IgD-negative memory B cell (primary cell): ENCODE measurements around the gene HIBCH. TPM values are rescaled to one million over a fixed set of nuclear protein-coding genes. Genes with fewer than 3 reads are reported as not detected.
A peak's percentile ranks its signal among the peaks of the same experiment; 100 is the strongest.
"Not testable (repeated sequence)": the region's sequence is repeated elsewhere in the genome, so short reads cannot be mapped to it uniquely, and the experiment has no call there.

Source experiments
- H3K27ac Mint-ChIP-seq, 3 donors: one replicate each; pipeline ENCODE4 v1.8.0; 2020 to 2022; ENCODE audit warnings: mild to moderate bottlenecking in 3 of 3, mixed read lengths in 3 of 3, moderate library complexity in 1 of 3
- H3K27me3 Mint-ChIP-seq: one replicate; pipeline ENCODE4 v1.8.0; 2021; ENCODE audit warnings: mixed read lengths
- H3K36me3 Mint-ChIP-seq: one replicate; pipeline ENCODE4 v1.8.0; 2020; ENCODE audit warnings: mild to moderate bottlenecking, mixed read lengths
- H3K4me1 Mint-ChIP-seq, 3 donors: one replicate each; pipeline ENCODE4 v1.8.0; 2020 to 2022; ENCODE audit warnings: mixed read lengths in 3 of 3, mild to moderate bottlenecking in 1 of 3
- H3K4me3 Mint-ChIP-seq, 4 donors: one replicate each; pipeline ENCODE4 v1.8.0; 2020 to 2022; ENCODE audit warnings: mild to moderate bottlenecking in 4 of 4, mixed read lengths in 4 of 4, moderate library complexity in 3 of 4
- H3K9me3 Mint-ChIP-seq, 3 donors: one replicate each; pipeline ENCODE4 v1.8.0; 2020 to 2021; ENCODE audit warnings: mixed read lengths in 3 of 3, mild to moderate bottlenecking in 1 of 3
- polyA plus RNA-seq: library from polyadenylated mRNA; unstranded; fragments of 300-500 nt; fragmentation: Illumina TruSeq; gene quantifications from one replicate; pipeline ENCODE4 v1.2.3, GENCODE V29; 2021

The HIBCH gene
- polyA plus RNA-seq, 1 donor from 2014 or later = 22.5 TPM

- H3K27me3 Mint-ChIP-seq = no peaks in the 10 kb centered on the region
- no peak overlapping the region for H3K27ac Mint-ChIP-seq
- H3K9me3 Mint-ChIP-seq = no peaks in the 10 kb centered on the region
- no peaks in the 10 kb centered on the region for H3K36me3 Mint-ChIP-seq
- no peak overlapping the region for H3K4me3 Mint-ChIP-seq
- no peaks in the 10 kb centered on the region for H3K4me1 Mint-ChIP-seq
Measured at GRCh38 chr2:190333928-190334327, 14.3 kb upstream of the HIBCH start.

- Mint-ChIP-seq H3K9me3 (no peaks in the 10 kb centered on the region), H3K27ac (no peak overlapping the region), H3K4me3 (no peak overlapping the region), H3K4me1 (no peaks in the 10 kb centered on the region), H3K27me3 (no peaks in the 10 kb centered on the region), H3K36me3 (no peaks in the 10 kb centered on the region)
Measured at GRCh38 chr2:190333395-190333794, 13.8 kb upstream of the HIBCH start.

- no peaks in the 10 kb centered on the region for H3K9me3 Mint-ChIP-seq
Measured at GRCh38 chr2:190328573-190329147, 9.0 kb upstream of the HIBCH start.

GRCh38 chr2:190327867-190328572 is 8.4 kb upstream of the HIBCH start:
- Mint-ChIP-seq H3K4me1 (no peaks in the 10 kb centered on the region), H3K9me3 (no peaks in the 10 kb centered on the region), H3K27ac (no peak overlapping the region), H3K4me3 (no peak overlapping the region), H3K36me3 (no peaks in the 10 kb centered on the region), H3K27me3 (peaks cover 6% of the 10 kb centered on the region)

More at GRCh38 chr2:190328573-190329147, 9.0 kb upstream of the HIBCH start:
- peaks cover 6% of the 10 kb centered on the region for H3K27me3 Mint-ChIP-seq
- no peaks in the 10 kb centered on the region for H3K4me1 Mint-ChIP-seq
- H3K36me3 Mint-ChIP-seq = no peaks in the 10 kb centered on the region
- no peak overlapping the region for H3K4me3 Mint-ChIP-seq
- H3K27ac Mint-ChIP-seq = no peak overlapping the region

- Mint-ChIP-seq H3K27me3 (peaks cover 6% of the 10 kb centered on the region), H3K4me1 (peaks cover 1 to 4% (median 4%) of the 10 kb centered on the region in 3 donors), H3K9me3 (no peaks in the 10 kb centered on the region), H3K4me3 (no peak overlapping the region), H3K27ac (no peak overlapping the region), H3K36me3 (no peaks in the 10 kb centered on the region)
Measured at GRCh38 chr2:190325588-190325987, 6.0 kb upstream of the HIBCH start.

- Mint-ChIP-seq H3K27me3 (peaks cover 6% of the 10 kb centered on the region), H3K27ac (no peak overlapping the region), H3K9me3 (no peaks in the 10 kb centered on the region), H3K4me1 (peaks cover 14 to 17% (median 17%) of the 10 kb centered on the region in 3 donors), H3K36me3 (no peaks in the 10 kb centered on the region), H3K4me3 (no peak overlapping the region)
Measured at GRCh38 chr2:190323406-190323805, 3.8 kb upstream of the HIBCH start.

GRCh38 chr2:190320696-190321095 is 1.1 kb upstream of the HIBCH start:
- H3K4me1 Mint-ChIP-seq = peaks cover 29 to 33% (median 30%) of the 10 kb centered on the region in 3 donors

GRCh38 chr2:190318931-190319554 is 583 bp downstream of the HIBCH start:
- Mint-ChIP-seq H3K27ac (peak overlapping the region; percentile 36 to 99 (median 97)), H3K4me1 (peaks cover 34 to 42% (median 34%) of the 10 kb centered on the region in 3 donors), H3K36me3 (peaks cover 2% of the 10 kb centered on the region), H3K27me3 (no peaks in the 10 kb centered on the region), H3K9me3 (no peaks in the 10 kb centered on the region), H3K4me3 (peak overlapping the region; percentile 93 to 100 (median 98))

More at GRCh38 chr2:190320696-190321095, 1.1 kb upstream of the HIBCH start:
- Mint-ChIP-seq H3K27ac (peak overlapping the region; percentile 36 to 99 (median 82)), H3K4me3 (peak overlapping the region in 3 of 4 donors; percentile 93 to 100 (median 98)), H3K9me3 (no peaks in the 10 kb centered on the region), H3K27me3 (no peaks in the 10 kb centered on the region), H3K36me3 (peaks cover 2% of the 10 kb centered on the region)

- Mint-ChIP-seq H3K36me3 (peaks cover 2% of the 10 kb centered on the region), H3K9me3 (no peaks in the 10 kb centered on the region), H3K4me1 (peaks cover 34 to 42% (median 34%) of the 10 kb centered on the region in 3 donors), H3K27me3 (no peaks in the 10 kb centered on the region), H3K4me3 (peak overlapping the region; percentile 93 to 100 (median 98)), H3K27ac (peak overlapping the region; percentile 36 to 99 (median 73))
Measured at GRCh38 chr2:190318514-190318913, 1.1 kb downstream of the HIBCH start.

- no peaks in the 10 kb centered on the region for H3K9me3 Mint-ChIP-seq
- H3K27ac Mint-ChIP-seq = peak overlapping the region in 1 of 3 donors; percentile 5
- H3K36me3 Mint-ChIP-seq = peaks cover 7% of the 10 kb centered on the region
- no peaks in the 10 kb centered on the region for H3K27me3 Mint-ChIP-seq
- peaks cover 27 to 36% (median 29%) of the 10 kb centered on the region in 3 donors for H3K4me1 Mint-ChIP-seq
- H3K4me3 Mint-ChIP-seq = peak overlapping the region in 1 of 4 donors; percentile 1
Measured at GRCh38 chr2:190315273-190315672, 4.4 kb downstream of the HIBCH start.

- no peak overlapping the region for H3K4me3 Mint-ChIP-seq
- H3K9me3 Mint-ChIP-seq = no peaks in the 10 kb centered on the region
- H3K4me1 Mint-ChIP-seq = peaks cover 21 to 30% (median 22%) of the 10 kb centered on the region in 3 donors
- no peak overlapping the region for H3K27ac Mint-ChIP-seq
- no peaks in the 10 kb centered on the region for H3K27me3 Mint-ChIP-seq
- peaks cover 12% of the 10 kb centered on the region for H3K36me3 Mint-ChIP-seq
Measured at GRCh38 chr2:190313880-190314279, 5.7 kb downstream of the HIBCH start.

- not testable (repeated sequence) for H3K27ac Mint-ChIP-seq, H3K9me3 Mint-ChIP-seq, H3K4me3 Mint-ChIP-seq, H3K27me3 Mint-ChIP-seq
- peaks cover 15% of the 10 kb centered on the region for H3K36me3 Mint-ChIP-seq
- peaks cover 16 to 24% (median 19%) of the 10 kb centered on the region in 3 donors for H3K4me1 Mint-ChIP-seq
Measured at GRCh38 chr2:190312635-190313025, 7.0 kb downstream of the HIBCH start.

- peak overlapping the region in 1 of 4 donors; percentile 32 for H3K4me3 Mint-ChIP-seq
- peaks cover 14% of the 10 kb centered on the region for H3K36me3 Mint-ChIP-seq
- H3K9me3 Mint-ChIP-seq = no peaks in the 10 kb centered on the region
- peaks cover 11 to 18% (median 14%) of the 10 kb centered on the region in 3 donors for H3K4me1 Mint-ChIP-seq
- no peaks in the 10 kb centered on the region for H3K27me3 Mint-ChIP-seq
- H3K27ac Mint-ChIP-seq = no peak overlapping the region
Measured at GRCh38 chr2:190311893-190312634, 7.6 kb downstream of the HIBCH start.

GRCh38 chr2:190308031-190308430 is 11.6 kb downstream of the HIBCH start:
- H3K4me1 Mint-ChIP-seq = peaks cover 0 to 9% (median 2%) of the 10 kb centered on the region in 3 donors
- no peak overlapping the region for H3K4me3 Mint-ChIP-seq
- H3K27me3 Mint-ChIP-seq = no peaks in the 10 kb centered on the region
- H3K27ac Mint-ChIP-seq = no peak overlapping the region
- H3K9me3 Mint-ChIP-seq = no peaks in the 10 kb centered on the region
- peaks cover 17% of the 10 kb centered on the region for H3K36me3 Mint-ChIP-seq

GRCh38 chr2:190304404-190304803 is 15.2 kb downstream of the HIBCH start:
- Mint-ChIP-seq H3K36me3 (peaks cover 16% of the 10 kb centered on the region), H3K27me3 (no peaks in the 10 kb centered on the region), H3K27ac (no peak overlapping the region), H3K4me1 (peaks cover 0 to 7% (median 2%) of the 10 kb centered on the region in 3 donors), H3K4me3 (no peak overlapping the region), H3K9me3 (peaks cover 0 to 4% (median 0%) of the 10 kb centered on the region in 3 donors)
